GM21526 (cell line): ENCODE results near the gene SMAP1.
A peak's percentile ranks its signal among the peaks of the same experiment; 100 is the strongest.

Experiments
- ATAC-seq: cut with Tn5 transposase; IDR thresholded peaks from one replicate; pipeline ENCODE4 v1.9.1; 2021; ENCODE audit warnings: moderate library complexity; ENCODE audit not compliant: unreplicated experiment, low FRiP score

The SMAP1 gene

DNA sequence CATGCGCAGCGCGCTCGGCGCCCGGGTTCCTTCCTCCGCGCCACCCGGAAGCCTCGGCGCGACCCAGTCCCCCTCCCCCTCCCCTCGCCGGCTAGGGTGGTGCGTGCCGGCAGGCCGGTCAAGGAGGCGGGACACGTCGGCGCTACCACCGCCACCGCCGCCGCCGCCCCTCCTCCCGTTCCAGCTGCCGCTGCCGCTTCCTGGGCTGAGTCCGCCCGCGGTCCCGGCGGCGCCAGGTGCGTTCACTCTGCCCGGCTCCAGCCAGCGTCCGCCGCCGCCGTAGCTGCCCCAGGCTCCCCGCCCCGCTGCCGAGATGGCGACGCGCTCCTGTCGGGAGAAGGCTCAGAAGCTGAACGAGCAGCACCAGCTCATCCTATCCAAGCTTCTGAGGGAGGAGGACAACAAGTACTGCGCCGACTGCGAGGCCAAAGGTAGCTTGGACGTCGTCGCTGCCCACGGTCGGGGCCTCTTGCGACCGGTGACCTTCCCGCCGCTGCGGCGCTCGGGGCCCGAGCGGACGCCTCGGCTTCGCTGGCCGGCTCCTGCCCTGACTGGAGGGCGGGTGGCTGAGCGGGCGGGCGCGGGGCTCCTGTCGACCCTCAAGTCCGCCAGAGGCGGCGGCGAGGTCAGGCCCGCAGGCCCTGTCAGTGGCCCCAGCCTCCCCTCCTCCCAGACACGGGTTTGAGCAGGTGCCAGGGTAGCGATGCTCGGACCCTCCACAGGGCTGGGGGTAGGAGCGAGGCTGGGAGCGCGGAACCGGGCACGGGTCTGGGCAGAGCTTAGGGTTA, at the start of gene SMAP1:
TSS of gene SMAP1 (plus strand) at position 173 of the 788 bp plus-strand sequence. CDS start at position 314, 141 bp downstream.
- ATAC-seq = peak; percentile 95

DNA sequence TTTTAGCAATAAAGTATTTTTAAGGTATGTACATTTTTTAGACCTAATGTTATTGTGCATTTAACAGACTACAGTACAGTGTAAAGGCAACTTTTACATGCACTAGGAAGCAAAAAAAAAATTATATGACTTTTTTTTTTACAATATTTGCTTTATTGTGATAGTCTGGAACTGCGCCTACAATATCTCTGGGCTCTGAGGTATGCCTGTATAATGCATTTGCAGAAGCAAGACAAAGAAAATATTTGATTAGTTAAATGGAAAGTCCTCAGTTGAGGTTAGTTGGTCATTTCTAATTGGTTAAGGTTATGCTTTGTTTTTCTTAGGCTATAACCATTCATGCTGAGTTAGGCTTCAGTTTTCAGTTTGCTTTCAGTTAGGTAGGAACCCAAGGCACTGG, 46.9 kb upstream of the SMAP1 start:
- ATAC-seq = no peak

DNA sequence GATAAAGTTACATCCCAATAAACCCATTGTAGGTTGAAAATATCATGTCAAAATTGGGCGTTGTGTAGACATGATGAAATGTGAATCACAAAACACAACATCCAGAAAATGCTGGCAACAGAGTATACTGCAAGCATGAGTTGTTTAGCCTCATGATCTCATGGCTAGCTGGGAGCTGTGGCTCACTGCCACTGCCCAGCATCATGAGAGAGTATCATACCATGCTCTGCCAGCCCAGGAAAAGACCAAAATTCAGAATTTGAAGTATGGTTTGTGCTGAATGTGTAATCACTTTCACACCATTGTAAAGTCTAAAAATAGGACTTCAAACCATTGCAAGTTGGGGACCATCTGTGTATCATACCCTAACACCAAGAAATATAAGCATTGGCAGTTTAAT, 45.2 kb upstream of the SMAP1 start:
- no peak for ATAC-seq

DNA sequence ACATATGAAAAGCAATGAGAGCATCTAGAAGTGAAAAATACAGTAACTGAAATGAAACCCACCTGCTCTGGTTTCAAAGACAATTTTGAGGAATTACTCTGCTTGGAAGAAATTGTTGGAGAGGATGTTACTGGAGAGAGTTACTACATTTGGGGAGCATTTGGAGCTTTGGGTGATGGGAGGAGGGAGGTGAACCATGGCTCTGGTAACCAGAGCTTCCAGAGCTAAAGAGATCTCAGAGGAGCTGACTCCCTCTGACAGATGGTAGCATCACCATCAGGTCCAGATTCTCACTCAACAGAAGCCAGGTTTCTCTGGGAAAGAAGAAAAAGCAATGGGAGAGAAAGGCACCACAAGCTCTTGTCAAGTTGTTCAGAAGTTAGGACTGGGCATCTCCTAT, 42.2 kb upstream of the SMAP1 start:
- ATAC-seq = no peak

DNA sequence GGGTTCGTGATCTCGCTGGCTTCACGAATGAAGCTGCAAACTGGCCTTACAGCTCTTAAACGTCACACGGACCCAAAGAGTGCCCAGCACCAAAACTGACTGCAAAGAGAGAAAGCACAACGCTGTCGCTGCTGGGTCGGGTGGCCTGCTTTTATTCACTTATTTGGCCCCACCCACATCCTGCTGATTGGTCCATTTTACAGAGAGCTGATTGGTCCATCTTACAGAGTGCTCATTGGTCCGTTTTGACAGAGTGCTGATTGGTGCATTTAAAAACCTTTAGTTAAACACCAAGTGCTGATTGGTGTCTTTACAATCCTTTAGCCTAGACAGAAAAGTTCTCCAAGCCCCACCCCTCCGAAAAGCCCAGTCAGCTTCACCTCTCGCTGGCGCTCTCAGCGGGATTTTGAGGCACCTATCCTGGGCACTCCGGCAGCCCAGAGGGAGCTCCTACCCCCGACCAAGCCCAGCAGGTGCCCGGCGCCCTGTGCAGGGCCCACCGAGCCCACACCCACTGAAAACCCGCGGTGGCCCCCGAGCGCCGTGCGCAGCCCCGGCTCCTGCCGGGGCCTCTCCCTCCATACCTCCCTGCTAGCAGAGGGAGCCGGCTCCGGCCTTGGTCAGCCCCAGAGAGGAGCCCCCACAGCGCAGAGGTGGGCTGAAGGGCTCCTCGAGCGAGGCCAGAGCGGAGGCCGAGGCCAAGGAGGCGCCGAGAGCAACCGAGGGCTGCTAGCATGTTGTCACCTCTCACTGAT, 40.0 kb upstream of the SMAP1 start:
- ATAC-seq = no peak

DNA sequence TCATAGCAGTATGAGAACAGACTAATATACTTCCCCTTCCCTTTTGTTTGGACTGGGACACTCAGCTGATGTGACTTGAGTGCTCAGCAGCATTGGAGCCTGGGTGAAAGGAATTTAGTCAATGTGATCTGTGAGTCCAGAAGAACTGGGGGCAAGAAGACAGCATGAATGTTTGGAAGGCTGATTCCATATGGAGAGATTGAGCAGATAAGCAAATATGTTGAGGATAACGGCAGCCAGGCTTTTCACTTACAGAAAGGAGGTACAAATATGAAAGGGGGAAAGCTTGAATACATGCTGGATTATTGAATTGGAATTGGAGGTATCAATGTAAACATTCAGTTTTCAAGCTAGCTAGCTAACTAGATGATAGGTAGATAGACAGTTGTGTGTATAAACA, 37.8 kb upstream of the SMAP1 start:
- no peak for ATAC-seq

DNA sequence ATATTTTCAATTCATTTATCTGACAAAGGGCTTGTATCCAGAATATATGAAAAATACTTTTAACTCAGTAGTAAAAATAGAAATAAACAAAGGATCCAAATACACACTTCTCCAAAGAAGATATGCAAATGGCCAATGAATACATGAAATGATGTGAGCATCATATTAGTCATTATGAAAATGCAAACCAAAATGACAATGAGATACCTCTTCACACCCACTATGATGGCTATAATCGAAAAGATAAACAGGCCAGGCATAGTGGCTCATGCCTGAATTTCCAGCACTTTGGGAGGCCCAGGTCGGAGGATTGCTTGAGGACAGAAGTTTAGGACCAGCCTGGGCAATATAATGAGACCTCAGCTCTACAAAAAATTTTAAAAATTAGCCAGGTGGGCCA, 33.8 kb upstream of the SMAP1 start:
- no peak for ATAC-seq

DNA sequence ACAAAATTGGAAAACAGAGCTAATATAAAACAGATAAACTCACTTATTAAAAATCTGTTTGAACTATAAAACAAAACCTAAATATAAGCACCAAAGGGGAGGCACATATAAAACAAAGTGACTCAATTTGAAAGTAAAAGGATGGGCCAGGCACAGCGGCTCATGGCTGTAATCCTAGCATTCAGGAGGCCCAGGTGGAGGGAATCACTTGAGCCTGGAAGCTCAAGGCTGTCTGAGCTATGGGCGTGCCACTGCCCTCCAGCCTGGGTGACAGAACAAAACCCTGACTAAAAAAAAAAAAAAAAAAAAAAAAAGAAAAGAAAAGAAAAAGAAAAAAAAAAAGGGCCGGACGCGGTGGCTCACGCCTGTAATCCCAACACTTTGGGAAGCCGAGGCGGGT, 31.1 kb upstream of the SMAP1 start:
- no peak for ATAC-seq

DNA sequence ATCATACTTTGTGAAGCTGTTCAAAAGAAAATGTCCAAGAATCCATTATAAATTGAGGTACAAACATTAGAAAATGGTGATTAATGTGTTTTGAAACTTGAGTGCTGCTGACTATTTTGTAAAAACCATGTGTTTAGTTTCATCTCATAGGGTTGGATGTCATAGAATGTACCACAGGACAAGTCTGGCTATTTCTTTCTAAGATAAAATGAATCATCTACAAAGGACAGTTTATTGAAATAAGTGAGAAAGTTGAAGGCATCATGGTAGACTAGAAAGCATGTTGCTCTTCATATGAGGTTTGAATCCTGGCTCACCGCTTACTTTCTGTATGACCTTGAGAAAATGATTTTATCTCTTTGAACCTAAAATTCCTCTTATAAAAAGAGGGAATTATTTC, 29.2 kb upstream of the SMAP1 start:
- no peak for ATAC-seq

DNA sequence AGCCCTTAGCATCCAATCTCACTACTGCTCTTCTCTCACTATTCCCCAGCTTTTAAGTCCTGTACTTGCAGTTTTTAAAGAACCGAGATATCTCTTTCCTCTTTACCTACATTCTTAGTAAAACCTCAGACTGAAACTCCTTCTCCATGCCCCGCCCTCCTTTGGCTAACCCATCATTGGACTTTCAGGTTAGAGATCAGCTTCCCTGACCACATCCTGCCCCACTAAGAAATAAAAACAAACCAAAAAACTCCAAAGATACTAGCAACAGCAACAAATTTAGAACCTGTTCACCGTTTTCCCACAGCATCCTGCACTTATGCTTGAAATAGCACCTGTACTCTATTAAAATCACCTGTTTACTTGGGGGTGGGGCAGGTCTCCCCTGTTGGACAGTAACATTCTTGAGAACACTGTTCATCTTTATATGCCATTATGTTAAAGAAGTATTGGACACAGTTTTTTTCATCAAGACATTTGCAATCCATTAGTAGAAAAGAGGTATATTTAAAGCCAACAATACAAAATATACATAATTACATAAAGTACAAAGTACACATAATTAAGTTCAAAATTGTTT, 16.3 kb upstream of the SMAP1 start:
- peak; percentile 66 for ATAC-seq

DNA sequence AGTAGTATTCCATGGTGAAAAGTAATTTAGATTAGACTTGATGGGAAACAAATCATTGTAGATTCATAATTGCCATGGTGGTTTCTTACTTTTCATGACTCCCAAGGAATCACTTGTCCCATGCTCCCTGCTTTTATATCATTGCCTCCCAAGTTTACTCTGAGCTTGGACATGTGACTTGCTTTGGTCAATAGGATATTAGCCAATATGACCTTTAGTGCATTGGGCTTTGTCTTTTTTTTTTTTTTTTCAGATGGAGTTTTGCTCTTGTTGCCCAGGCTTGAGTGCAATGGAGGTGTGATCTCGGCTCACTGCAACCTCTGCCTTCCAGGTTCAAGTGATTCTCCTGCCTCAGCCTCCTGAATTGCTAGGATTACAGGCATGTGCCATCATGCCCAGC, 15.5 kb upstream of the SMAP1 start:
- no peak for ATAC-seq

DNA sequence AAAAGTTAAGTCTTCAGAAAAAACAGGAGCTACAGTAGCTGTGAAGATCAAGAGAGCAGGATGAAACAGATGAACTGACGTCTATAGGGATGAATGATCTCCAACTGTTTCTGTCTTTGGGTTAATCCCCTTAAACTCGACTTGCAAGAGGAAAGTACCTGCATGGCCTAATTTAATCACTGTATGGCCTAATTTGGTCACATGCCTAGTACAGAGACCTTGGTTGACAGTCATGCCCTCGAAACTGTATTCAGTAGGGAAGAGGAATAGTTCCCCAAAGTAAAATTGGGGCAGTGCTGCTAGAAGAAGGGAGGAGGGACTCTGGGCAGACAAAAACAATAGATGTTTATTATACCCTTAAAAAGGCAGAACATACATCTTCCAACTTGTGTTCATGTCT, 10.0 kb upstream of the SMAP1 start:
- no peak for ATAC-seq

DNA sequence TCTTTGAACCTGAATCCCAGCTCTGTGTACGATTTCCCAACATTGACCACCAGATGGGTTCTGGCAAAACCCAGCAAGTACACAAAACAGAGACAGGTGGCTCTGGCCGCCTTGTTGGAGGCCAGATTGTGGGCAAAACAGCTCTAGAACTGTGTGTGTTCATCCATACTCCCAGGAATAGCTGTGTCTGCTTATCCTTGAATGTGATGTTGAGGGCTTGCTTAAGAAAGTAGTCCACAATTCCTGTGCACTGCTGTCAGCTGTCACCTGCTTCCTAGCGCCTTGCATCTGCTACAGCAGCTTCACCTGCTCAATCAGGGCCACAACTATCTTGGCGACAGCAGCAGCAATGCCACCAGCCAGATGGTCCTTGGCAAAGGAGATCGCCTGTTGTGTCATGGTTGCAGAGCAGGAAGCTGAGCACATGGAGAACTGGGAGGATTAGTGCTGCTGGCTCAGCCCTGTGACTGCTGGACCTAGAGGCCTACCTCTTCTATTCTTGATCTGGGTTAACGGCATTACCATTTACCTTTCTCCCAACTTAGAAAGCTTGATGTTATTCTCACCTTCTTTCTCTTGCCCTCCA, 3.7 kb upstream of the SMAP1 start:
- ATAC-seq = no peak

DNA sequence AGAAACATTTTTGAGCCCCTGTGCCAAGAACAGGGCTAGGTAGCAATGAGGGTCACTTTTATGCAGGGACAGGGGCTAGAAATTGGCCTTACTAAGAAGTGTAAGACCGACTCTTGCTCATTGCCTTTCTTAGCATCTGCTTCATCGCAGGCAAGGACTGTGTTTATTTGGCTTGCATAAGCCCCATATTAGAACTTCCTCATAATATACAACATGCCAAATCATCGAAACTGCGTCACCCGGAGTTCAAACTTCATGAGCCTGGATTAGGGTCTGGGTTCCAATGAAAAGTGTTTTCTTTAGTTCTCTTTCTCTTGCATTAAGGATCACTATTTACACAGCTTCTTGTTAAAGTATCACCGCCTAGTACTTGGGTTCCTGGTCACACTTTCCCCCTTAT, 977 bp upstream of the SMAP1 start:
- no peak for ATAC-seq

DNA sequence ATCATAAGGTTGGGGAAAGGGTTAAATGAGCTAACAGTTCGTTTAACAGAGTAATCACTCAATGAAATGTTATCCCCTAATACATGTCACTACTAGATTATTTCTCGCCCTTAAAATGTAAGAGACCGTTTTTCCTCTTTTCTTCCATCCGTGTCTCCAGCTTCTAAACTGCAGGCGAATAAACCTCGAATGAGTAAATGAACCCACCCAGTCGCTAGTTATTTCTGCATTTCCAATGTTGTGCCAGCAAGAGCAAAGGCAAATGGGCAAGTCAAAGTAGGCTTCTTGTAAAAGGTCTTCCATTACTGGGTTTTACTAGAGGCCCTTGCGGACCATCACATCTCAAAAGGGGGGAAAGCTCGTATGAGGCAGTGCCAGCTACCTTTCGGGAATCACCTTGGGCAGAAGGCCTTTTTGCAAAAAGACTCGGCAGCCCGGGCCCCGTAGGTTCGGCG, 400 bp upstream of the SMAP1 start:
- no peak for ATAC-seq

DNA sequence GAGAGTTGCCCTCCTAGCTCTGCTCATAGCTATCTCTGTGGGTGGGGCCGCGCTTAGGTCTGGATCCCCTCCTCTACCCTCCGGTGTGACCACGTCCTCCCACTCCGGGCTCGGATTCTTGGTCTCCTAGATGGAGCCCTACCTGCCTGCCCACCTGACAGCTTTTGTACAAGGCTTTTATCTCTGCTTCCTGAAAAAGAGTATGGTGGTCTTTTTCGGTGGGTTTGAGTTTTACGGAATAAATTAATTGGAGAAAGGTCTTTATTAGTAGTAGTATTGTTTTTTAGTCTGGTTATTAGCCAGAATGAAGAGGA, 773 bp downstream of the SMAP1 start:
- ATAC-seq = no peak

DNA sequence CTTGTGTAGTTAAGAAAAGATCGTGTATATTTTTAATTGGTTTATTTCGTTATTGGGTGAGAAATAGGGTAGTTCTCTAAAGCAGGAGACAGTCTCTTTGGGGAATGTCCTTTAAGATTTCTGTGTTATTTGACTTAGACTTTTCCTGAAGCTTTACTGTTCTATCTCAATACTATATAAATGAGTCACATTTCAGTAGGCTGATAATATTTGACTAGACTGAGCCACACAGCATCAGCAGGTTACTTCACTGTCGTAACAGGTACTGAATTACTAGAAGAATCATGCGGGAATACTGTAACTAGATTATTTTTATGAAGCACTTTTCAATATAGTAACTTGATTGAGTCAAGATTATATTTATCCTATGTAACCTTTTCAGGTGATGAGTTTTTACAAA, 1.4 kb downstream of the SMAP1 start:
- no peak for ATAC-seq

DNA sequence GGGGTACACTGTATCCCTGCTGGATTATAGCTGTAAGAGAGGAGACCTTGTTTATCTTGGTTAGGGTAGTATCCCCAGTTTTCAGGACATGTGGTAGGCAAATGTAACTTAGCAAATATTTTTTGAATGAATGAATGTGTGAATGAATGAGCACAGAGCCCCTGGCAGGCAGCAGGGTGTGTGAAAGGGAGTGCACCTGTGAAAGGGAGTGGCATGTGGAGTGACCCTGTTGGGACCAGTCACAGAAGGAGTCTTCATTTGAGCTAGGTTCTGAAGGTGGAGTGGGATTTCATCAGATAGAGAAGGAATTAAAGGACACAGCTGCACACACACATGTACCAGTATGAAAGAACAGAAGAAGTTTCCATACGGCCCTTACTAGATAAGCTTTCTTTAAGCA, 4.9 kb downstream of the SMAP1 start:
- no peak for ATAC-seq

DNA sequence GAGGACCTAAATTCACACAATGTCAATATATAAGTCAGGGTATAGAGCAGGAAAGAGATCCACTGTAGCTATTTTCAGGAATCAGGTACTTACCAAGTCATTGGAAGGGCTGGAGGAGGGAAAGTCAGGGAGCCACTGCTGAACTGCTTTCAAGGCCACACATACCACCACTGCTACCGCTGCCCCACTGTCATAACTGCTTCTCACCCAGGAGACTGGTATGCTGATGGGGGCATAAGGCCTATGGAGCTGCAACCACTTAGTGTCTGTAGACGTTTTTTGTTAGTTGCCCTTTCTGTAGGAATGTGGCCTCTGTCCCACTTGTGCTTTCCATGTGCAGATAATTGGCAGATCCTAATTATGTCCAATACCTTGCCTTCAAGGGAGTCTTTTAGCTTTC, 5.4 kb downstream of the SMAP1 start:
- no peak for ATAC-seq

DNA sequence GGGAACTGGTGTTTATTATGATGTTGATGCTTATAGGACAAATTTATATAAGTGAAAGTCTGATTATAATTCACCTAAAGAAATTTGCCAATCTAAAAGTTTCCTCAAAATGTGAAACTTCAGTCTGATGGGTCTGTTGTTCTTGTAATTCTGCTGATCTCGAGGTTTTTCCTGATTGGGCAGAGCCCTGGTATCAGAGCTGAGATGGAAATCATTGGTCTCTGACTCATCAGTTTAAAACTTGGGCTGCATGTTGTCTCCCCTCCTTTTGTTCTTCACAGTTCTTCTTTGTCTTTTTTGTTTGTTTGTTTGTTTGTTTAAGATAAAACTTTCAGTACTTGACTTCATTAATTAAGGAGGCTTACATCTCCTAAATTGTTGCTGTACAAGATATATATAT, 5.9 kb downstream of the SMAP1 start:
- no peak for ATAC-seq

DNA sequence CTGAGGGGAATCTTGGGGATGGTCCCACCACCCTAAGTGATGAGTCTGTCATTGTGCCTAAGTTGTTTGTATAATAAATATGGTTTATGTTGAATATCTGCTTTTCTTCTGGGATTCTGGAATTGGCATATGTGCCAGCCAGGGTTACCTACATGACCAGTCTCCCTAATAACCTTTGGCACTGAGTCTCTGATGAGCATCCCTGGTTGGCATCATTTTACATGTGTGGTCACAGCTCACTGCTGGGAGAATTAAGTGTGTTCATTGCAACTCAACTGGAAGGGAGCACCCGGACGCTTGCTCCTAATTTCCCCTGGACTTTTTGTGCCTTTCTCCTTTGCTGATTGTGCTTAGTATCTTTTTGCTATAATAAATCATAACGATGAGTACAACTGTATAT, 8.1 kb downstream of the SMAP1 start:
- no peak for ATAC-seq

DNA sequence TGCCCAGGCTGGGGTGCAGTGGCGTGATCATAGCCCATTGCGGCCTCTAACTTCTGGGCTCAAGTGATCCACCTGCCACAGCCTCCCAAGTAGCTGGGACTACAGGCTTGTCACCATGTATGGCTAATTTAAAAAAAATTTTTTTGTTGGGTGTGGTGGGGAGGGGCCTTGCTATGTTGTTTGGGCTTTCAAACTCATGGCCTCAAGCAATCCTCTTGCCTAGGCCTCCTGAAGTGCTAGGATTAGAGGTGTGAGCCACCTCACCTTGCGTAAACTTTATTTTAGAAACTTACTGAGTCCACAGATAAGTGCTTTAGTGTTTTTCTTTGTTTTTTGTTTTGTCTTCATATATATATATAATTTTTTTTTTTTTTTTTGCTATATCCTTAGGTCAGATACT, 9.1 kb downstream of the SMAP1 start:
- ATAC-seq = no peak
